KOPT-K1 (cell line): ENCODE results near the gene DENND6A.
A peak's percentile ranks its signal among the peaks of the same experiment; 100 is the strongest.
"Not testable (repeated sequence)": the region's sequence is repeated elsewhere in the genome, so short reads cannot be mapped to it uniquely, and the experiment has no call there.

Source experiments
- H3K27ac ChIP-seq: fragments of 200-600 bp; sonication (generic); 2 replicates; pipeline ENCODE4 v1.5.1; 2016; ENCODE audit warnings: antibody characterized with exemption, mild to moderate bottlenecking, low read depth, low read length; ENCODE audit not compliant: poor library complexity, severe bottlenecking
- H3K36me3 ChIP-seq: fragments of 200-600 bp; sonication (generic); 2 replicates; pipeline ENCODE4 v1.5.1; 2017; ENCODE audit warnings: antibody characterized with exemption, mild to moderate bottlenecking, low read length, moderate library complexity; ENCODE audit not compliant: insufficient read depth
- H3K9me3 ChIP-seq: fragments of 200-600 bp; sonication (generic); 2 replicates; pipeline ENCODE4 v1.5.1; 2017; ENCODE audit warnings: antibody characterized with exemption, low read length, mild to moderate bottlenecking; ENCODE audit not compliant: insufficient read depth, poor library complexity, severe bottlenecking

The DENND6A gene

DNA sequence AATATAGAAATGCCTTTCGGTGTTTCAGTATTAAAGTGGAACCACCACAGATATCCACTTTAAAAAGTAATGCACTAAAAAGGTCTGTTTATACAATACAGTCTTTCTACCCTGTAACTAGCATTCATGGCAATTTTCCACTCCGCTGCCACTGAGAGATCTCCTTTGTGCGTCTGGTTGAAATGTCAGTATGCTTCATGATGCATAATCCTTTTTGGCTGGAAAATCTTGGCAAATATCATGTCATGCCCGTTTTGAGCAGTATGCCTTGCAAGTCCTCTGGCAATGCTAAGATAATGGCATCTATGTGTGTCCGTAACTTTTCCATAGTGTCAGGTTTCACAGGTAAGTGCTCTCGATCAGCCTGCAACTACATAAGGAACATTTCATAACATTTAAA lies 64.9 kb downstream of the DENND6A start:
- no peak overlapping the region for H3K27ac ChIP-seq
- H3K9me3 ChIP-seq = no peaks in the 10 kb centered on the region
- H3K36me3 ChIP-seq = peaks cover 95% of the 10 kb centered on the region

DNA sequence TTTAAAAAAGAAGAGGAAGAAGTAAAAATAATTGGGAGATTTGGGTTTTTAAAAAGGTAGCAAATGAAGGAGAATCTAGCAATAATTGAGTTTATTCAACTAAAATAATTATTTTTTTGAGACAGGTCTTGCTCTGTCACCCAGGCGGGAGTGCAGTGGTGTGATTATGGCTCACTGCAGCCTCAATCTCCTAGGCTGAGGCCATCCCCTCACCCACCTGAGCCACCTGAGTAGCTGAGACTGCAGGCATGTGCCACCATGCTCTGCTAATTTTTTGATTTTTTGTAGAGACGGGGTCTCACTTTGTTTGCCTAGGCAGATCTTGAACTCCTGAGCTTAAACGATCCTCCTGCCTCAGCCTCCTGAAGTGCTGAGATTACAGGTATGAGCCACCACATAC lies 68.1 kb downstream of the DENND6A start:
- H3K36me3 ChIP-seq = peaks cover 79% of the 10 kb centered on the region
- H3K27ac ChIP-seq = no peak overlapping the region
- no peaks in the 10 kb centered on the region for H3K9me3 ChIP-seq

DNA sequence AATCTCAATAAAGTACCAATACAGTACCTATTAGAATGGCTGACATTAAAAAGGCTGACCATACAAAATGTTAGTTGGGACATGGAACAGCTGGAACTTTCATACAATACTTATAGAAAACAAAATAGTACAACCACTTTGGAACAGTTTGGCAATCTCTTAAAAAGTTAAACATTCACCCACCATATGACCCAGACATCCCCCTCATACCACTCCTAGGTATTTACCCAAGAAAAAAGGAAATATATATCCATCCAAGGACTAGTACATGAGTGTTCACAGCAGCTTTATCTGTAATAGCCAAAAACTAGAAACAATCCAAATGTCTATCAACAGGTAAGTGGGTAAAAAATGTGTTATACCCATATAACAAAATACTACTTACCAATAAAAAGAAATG lies 70.5 kb downstream of the DENND6A start:
- Histone ChIP-seq H3K9me3 (no peaks in the 10 kb centered on the region), H3K36me3 (peaks cover 61% of the 10 kb centered on the region), H3K27ac (no peak overlapping the region)

DNA sequence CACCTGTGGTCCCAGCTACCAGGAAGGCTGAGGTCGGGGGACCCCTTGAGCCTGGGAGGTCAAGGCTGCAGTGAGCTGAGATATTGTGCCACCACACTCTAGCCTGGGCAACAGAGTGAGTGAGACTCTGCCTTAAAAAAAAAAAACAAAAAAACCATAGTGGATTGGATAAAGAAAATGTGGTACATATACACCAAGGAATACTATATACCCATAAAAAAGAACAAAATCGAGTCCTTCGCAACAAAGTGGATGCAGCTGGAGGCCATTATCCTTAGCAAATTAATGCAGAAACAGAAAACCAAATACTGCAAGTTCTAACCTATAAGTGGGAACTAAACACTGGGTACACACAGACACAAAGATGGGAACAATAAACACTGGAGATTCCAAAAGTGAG lies 75.1 kb downstream of the DENND6A start:
- Histone ChIP-seq H3K9me3 (no peaks in the 10 kb centered on the region), H3K27ac (no peak overlapping the region), H3K36me3 (peaks cover 16% of the 10 kb centered on the region)

DNA sequence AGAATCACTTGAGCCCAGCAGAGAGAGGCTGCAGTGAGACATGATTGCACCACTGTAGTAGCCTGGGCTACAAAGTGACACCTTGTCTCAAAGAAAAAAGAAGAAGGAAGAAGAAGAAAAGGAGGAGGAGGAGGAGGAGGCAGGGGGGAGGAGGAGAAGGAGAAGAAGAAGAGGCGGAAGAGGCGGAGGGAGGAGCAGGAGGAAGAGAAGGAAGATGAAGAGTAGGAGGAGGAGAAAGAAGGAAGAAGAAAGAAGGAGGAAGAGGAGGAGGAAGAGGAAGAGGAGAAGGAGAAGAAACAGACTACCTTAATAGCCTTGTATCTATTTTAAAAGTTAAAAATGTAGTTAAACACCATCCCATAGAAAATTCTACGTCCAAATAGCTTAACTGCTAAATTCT lies 76.6 kb downstream of the DENND6A start:
- no peaks in the 10 kb centered on the region for H3K9me3 ChIP-seq
- peaks cover 5% of the 10 kb centered on the region; the same call in 1 of the 2 replicates for H3K36me3 ChIP-seq

DNA sequence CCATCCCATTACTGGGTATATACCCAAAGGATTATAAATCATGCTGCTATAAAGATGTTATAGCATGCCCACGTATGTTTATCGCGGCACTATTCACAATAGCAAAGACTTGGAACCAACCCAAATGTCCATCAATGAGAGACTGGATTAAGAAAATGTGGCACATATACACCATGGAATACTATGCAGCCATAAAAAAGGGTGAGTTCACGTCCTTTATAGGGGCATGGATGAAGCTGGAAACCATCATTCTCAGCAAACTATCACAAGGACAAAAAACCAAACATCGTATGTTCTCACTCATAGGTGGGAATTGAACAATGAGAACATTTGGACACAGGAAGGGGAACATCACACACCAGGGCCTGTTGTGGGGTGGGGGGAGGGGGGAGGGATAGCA lies 81.0 kb downstream of the DENND6A start:
- H3K36me3 ChIP-seq, H3K9me3 ChIP-seq, H3K27ac ChIP-seq: not testable (repeated sequence)

More for the DNA sequence above, 76.6 kb downstream of the DENND6A start:
- H3K27ac ChIP-seq = no peak overlapping the region

DNA sequence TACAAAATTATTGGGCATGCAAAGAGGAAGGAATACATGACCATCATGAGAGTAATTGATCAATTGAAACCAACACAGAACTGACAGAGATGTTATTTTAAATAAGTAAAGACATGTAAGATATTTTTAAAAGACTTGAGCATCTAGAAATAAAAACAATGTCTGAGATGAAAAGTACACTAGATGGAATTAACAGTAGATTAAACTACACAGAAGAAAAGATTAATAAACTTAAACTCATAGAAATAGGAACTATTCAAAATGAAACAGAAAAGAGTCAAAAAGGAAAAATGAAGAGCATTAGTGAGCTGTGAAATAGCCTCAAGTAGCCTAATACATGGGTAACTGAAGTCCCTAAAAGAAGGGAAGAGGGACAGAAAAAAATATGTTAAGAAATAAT lies 87.2 kb downstream of the DENND6A start:
- Histone ChIP-seq H3K36me3 (0 out of 2 replicates have a peak, but pooled peaks cover 5% of the 10 kb centered on the region), H3K9me3 (peaks cover 19% of the 10 kb centered on the region), H3K27ac (no peak overlapping the region)

DNA sequence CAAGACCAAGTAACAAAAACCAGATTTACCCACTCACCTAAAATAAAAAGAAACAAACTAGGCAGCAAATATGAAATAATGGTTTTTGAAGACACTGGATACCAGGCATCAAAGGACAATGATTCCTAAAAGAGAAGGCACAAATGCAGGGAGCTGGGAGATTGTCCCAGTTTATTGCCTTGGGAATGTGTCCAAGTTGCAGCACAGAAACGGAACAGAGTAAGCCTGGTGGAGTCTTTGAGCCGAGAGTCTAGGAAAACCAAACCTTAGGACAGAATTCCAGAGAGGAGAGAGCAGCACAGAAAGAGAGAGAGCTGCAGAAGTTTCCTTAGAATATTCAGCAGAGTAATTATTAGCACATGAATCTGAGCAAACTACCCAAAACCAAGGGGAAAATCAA lies 87.9 kb downstream of the DENND6A start:
- peaks cover 19% of the 10 kb centered on the region for H3K9me3 ChIP-seq
- 0 out of 2 replicates have a peak, but pooled peaks cover 5% of the 10 kb centered on the region for H3K36me3 ChIP-seq
- H3K27ac ChIP-seq = no peak overlapping the region

DNA sequence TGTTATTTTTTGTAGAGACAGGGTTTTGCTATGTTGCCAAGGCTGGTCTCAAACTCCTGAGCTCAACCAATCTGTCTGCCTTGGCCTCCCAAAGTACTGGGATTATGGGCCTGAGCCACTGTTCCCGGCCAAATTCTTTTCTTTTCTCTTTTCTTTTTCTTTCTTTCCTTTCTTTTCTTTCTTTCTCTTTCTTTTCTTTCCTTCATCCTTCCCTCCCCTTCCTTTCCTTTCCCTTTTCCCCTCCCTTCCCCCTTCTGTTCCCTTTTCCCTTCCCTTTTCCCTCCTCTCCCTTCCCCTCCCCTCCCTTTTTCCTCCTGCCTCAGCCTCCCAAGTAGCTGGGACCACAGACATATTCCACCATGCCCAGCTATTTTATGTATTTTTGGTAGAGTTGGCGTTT lies 92.7 kb downstream of the DENND6A start:
- no peaks in the 10 kb centered on the region for H3K9me3 ChIP-seq
- peaks cover 6% of the 10 kb centered on the region; the same call in 1 of the 2 replicates for H3K36me3 ChIP-seq
- no peak overlapping the region for H3K27ac ChIP-seq

DNA sequence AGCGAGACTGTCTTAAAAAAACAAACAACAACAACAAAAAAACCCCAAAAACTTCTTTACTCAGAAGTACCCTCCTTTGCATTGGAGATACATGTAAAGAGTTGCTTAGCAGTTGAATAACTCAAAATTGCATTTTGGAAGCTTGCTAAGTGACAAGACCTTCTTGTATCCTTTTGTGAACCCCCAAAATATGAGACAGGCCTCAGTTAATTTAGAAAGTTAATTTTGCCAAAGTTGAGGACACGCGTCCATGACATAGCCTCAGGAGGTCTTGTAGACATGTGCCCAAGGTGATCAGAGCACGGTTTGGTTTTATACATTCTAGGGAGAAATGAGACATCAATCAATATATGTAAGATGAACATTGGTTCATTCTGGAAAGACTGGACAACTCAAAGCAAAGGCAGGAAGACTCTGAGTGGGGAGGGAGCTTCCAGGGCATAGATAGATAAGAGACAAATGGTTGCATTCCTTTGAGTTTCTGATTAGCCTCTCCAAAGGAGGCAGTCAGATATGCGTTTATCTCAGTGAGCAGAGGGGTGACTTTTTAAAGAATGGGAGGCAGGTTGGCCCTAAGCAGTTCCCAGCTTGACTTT lies 94.0 kb downstream of the DENND6A start:
- H3K27ac ChIP-seq = peak overlapping the region; percentile 85
- no peaks in the 10 kb centered on the region for H3K9me3 ChIP-seq
- H3K36me3 ChIP-seq = peaks cover 17% of the 10 kb centered on the region

DNA sequence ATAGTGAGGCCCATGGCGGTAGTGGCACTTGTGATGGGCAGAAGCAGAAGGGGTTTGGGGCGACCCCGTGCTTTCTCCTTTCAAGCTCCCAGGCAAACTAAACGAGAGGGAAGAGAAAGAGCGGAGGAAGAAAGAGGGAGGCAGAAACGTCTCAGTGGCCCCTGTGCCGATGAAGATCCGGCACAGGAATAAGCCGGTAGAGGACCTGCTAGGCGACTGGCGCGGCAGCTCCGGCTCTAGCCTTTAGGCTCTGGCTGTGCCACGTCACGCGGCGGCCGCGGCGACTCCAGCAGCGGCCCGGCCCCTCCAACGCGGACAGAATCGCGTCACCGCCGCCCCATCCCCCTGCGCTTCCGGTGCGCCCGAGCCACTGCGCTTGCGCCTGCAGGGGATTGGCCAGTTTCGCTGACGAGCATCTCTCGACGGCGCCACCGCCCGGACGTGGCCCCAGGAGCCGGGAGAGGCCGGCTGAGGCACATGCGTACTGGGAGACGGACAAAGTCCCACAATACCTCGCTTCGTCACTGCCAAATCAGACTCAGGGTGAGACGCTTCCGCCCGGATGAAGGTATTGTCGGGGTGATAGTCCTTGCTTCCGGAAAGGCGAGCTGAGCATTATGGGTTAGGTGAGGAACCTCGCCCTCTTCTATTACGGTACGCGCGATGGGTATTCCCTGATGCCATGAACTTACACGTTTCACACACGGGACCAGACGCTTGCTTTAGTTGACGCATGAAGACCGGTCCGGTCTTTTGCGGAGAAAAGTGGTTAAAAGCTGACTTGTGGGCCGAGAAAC lies 95.6 kb downstream of the DENND6A start, which contains the start of gene ARF4:
ARF4 (minus strand) TSS at position 218 of the 797 bp plus-strand sequence; CDS start at position 14, 204 bp downstream.
- H3K27ac ChIP-seq = peak within 1 kb of the TSS; percentile 85
- H3K9me3 ChIP-seq = no peaks in the 10 kb centered on the region
- H3K36me3 ChIP-seq = peaks cover 22% of the 10 kb centered on the region

DNA sequence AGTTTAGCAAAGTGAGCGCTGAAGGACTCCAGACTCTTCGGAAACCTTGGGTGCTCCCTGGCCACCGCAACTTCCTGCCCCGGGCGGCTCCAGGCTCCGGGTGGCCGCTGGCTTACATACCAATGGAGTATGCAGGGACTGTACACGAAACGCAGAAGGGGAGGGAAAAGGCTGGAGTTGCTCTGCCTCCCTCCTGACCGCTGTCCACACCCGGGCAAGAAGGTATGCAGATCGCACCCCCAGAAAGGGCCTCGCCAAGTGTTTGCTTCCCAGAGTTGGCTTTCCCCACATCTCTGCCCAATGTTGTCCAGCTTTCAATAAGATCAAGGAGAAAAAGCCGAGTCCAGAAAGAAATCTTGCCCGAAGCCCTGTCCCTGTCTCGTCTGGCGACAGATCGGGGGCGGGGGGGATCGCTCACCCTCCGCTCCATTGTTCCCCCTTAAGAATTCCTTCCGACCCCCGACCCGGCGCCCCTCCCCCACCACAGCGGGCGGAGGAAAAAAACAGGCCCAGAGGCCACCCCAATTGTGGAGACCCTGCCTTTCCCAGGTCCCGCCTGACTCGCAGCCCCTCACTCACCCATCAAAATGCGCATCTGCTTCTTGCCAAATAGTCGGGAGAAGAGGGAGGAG lies 96.3 kb downstream of the DENND6A start:
- Histone ChIP-seq H3K36me3 (peaks cover 27% of the 10 kb centered on the region), H3K27ac (peak overlapping the region; percentile 85), H3K9me3 (no peaks in the 10 kb centered on the region)

DNA sequence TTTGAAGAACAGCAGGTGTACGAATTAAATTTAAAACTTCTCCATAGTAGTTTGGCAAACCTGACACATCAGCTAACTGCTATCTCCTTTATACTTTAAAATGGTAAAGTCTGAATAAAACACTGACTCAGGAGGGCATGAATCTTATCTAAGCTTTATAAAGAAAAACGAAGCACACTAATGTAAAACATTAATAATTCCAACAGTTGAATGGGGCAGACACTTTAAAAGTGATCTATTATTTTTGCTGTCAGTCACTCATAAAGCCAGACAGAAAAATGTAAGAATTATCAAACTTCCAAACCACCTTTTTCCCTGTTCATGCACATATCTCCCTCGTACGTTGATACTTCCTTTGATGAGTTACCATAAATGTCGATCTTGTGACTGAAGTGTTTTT lies 98.3 kb downstream of the DENND6A start:
- Histone ChIP-seq H3K9me3 (no peaks in the 10 kb centered on the region), H3K36me3 (peaks cover 41% of the 10 kb centered on the region), H3K27ac (no peak overlapping the region)

DNA sequence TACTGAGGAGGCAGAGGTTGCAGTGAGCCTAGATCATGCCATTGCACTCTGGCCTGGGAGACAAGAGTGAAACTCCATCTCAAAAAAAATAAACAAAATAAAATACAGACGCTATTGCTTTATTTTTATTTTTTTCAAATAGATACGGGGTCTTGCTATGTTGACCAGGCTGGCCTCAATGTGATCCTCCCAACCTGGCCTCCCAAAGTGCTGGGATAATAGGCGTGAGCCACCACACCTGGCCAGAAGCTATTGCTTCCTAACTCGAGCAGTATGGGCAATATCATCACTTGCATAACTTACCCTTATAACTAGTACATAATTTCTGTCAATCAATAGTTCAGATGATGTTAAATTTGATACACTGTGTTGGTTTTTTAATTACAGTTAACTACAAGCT lies 98.7 kb downstream of the DENND6A start:
- peaks cover 44% of the 10 kb centered on the region for H3K36me3 ChIP-seq
- no peaks in the 10 kb centered on the region for H3K9me3 ChIP-seq
- H3K27ac ChIP-seq = no peak overlapping the region

DNA sequence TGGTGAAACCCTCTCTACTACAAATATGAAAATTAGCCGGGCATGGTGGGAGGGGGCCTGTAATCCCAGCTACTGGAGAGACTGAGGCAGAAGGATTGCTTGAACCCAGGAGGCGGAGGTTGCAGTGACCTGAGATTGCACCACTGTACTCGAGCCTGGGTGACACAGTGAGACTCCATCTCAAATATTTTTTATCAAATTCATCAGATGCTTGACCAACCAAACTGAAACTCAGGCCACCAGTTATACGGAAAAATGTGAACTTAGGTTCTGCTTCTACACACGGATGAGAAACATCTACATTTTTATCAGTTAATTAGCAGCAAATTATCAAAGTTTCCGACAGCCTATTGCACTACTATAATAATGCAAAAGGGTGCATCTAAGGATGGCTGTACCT lies 100.6 kb downstream of the DENND6A start:
- Histone ChIP-seq H3K27ac (no peak overlapping the region), H3K36me3 (peaks cover 55% of the 10 kb centered on the region)

More for the DNA sequence above, 100.6 kb downstream of the DENND6A start:
- H3K9me3 ChIP-seq = no peaks in the 10 kb centered on the region
